ENCODE data around the gene RGS14. TPM values are rescaled to one million over a fixed set of nuclear protein-coding genes. Genes with fewer than 3 reads are reported as not detected.

Gene RGS14
- total RNA-seq, 1 experiment from 2014 or later: 11.9 TPM

- H3K4me3 ChIP-seq: no peak overlapping the region
- CTCF ChIA-PET: interaction anchor here (0.6 kb wide), 1 partner anchor 78 kb away, joined by 6 read pairs; no protein-coding TSS in a partner anchor
- no peaks in the 10 kb centered on the region for H3F3A ChIP-seq (ENCODE audit: insufficient read depth, low read depth)
- no peak overlapping the region for H3K4me2 ChIP-seq
- no peaks in the 10 kb centered on the region for H4K20me1 ChIP-seq (ENCODE audit: insufficient read depth)
- no peaks in the 10 kb centered on the region for H3K36me3 ChIP-seq (ENCODE audit: low read depth)
- no peaks in the 10 kb centered on the region for H3K4me1 ChIP-seq (replicated peaks; ENCODE audit: insufficient read depth)
- no peak for DNase-seq
- no peak for TF ChIP-seq CTCF (conservative IDR thresholded peaks at IDR 0.05)
- TF ChIP-seq EZH2 (IDR thresholded peaks at IDR 0.05; ENCODE audit: low read depth): no peak
- H3K9me3 ChIP-seq (ENCODE audit: insufficient read depth, low read depth): no peaks in the 10 kb centered on the region
- no TSS peak for BruUV-seq (replicated peaks)
- H3K27me3 ChIP-seq (ENCODE audit: insufficient read depth, low read depth): no peaks in the 10 kb centered on the region
- no peaks in the 10 kb centered on the region for H3K9me2 ChIP-seq (ENCODE audit: insufficient read depth)
- no peaks in the 10 kb centered on the region for H3K79me2 ChIP-seq (ENCODE audit: low read depth)
- H2AFZ ChIP-seq: no peak overlapping the region
- intact Hi-C loops (cut with micrococcal nuclease; ENCODE audit: unreplicated experiment): no loop called here
- POLR2A ChIA-PET (ENCODE audit: unreplicated experiment): no interaction called here
- H3K27ac ChIP-seq: no peak overlapping the region
Measured at GRCh38 chr5:177396078-177396477, 38.4 kb downstream of the RGS14 start.

DNA sequence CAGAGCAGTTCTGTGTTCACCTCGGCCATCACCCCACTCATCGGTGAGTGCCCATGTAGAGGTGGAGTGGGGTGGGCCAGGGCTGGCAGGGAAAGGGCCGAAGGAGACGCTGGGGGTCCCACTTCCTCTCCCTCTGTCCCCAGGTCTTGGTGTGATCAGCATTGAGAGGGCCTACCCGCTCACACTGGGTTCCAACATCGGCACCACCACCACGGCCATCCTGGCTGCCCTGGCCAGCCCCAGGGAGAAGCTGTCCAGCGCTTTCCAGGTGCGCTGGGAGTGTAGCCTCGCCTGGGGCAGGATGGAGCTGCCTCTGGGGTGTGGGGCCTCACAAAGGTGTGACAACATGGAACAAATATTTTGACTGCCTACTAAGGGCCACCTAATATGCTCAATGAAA lies 39.1 kb downstream of the RGS14 start:
- H3K9me3 ChIP-seq (ENCODE audit: insufficient read depth, low read depth): no peaks in the 10 kb centered on the region
- no peak overlapping the region for H3K4me2 ChIP-seq
- intact Hi-C loops (cut with micrococcal nuclease; ENCODE audit: unreplicated experiment): no loop called here
- CTCF ChIA-PET: no interaction called here
- POLR2A ChIA-PET (ENCODE audit: unreplicated experiment): no interaction called here
- H3F3A ChIP-seq (ENCODE audit: insufficient read depth, low read depth): peaks cover 6% of the 10 kb centered on the region; the same call in 1 of the 2 replicates
- BruUV-seq (replicated peaks): no TSS peak
- H3K27ac ChIP-seq: no peak overlapping the region
- TF ChIP-seq EZH2 (IDR thresholded peaks at IDR 0.05; ENCODE audit: low read depth): no peak
- no peak for TF ChIP-seq CTCF (conservative IDR thresholded peaks at IDR 0.05)
- H3K36me3 ChIP-seq (ENCODE audit: low read depth): no peaks in the 10 kb centered on the region
- no peak for DNase-seq
- H3K27me3 ChIP-seq (ENCODE audit: insufficient read depth, low read depth): no peaks in the 10 kb centered on the region
- H3K4me1 ChIP-seq (replicated peaks; ENCODE audit: insufficient read depth): no peaks in the 10 kb centered on the region
- H3K9me2 ChIP-seq (ENCODE audit: insufficient read depth): no peaks in the 10 kb centered on the region
- H2AFZ ChIP-seq: no peak overlapping the region
- no peak overlapping the region for H3K4me3 ChIP-seq
- no peaks in the 10 kb centered on the region for H4K20me1 ChIP-seq (ENCODE audit: insufficient read depth)
- no peaks in the 10 kb centered on the region for H3K79me2 ChIP-seq (ENCODE audit: low read depth)

DNA sequence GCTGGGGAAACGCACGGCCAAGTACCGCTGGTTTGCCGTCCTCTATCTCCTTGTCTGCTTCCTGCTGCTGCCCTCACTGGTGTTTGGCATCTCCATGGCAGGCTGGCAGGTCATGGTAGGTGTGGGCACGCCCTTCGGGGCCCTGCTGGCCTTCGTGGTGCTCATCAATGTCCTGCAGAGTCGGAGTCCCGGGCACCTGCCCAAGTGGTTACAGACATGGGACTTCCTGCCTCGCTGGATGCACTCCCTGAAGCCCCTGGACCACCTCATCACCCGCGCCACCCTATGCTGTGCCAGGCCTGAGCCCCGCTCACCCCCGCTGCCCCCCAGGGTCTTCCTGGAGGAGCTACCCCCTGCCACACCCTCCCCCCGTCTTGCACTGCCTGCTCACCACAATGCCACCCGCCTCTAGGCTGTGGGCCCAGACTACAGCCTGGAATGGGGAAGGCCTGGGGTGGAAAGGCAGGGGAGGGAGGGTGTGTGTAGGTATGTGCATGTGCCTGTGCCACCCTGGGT lies 40.2 kb downstream of the RGS14 start:
- Histone ChIP-seq H3K79me2 (ENCODE audit: low read depth) (no peaks in the 10 kb centered on the region), H3K27ac (no peak overlapping the region), H2AFZ (no peak overlapping the region), H3K27me3 (ENCODE audit: insufficient read depth, low read depth) (no peaks in the 10 kb centered on the region), H4K20me1 (ENCODE audit: insufficient read depth) (no peaks in the 10 kb centered on the region), H3K36me3 (ENCODE audit: low read depth) (no peaks in the 10 kb centered on the region), H3K4me2 (no peak overlapping the region), H3K9me2 (ENCODE audit: insufficient read depth) (no peaks in the 10 kb centered on the region), H3K4me3 (no peak overlapping the region), H3F3A (ENCODE audit: insufficient read depth, low read depth) (peaks cover 12% of the 10 kb centered on the region; the same call in 1 of the 2 replicates), H3K9me3 (ENCODE audit: insufficient read depth, low read depth) (no peaks in the 10 kb centered on the region), H3K4me1 (replicated peaks; ENCODE audit: insufficient read depth) (peaks cover 3% of the 10 kb centered on the region; the same call in 1 of the 2 replicates)
- TF ChIP-seq CTCF (conservative IDR thresholded peaks at IDR 0.05) (no peak), EZH2 (IDR thresholded peaks at IDR 0.05; ENCODE audit: low read depth) (no peak)
- no TSS peak for BruUV-seq (replicated peaks)
- no peak for DNase-seq
- ChIA-PET POLR2A (ENCODE audit: unreplicated experiment) (no interaction called here), CTCF (no interaction called here)
- intact Hi-C loops (cut with micrococcal nuclease; ENCODE audit: unreplicated experiment): no loop called here

Data from PC-9 (cell line).